Measurements from ENCODE around the gene ZNF217.
"Not testable (repeated sequence)": the region's sequence is repeated elsewhere in the genome, so short reads cannot be mapped to it uniquely, and the experiment has no call there.

The ZNF217 gene

DNA sequence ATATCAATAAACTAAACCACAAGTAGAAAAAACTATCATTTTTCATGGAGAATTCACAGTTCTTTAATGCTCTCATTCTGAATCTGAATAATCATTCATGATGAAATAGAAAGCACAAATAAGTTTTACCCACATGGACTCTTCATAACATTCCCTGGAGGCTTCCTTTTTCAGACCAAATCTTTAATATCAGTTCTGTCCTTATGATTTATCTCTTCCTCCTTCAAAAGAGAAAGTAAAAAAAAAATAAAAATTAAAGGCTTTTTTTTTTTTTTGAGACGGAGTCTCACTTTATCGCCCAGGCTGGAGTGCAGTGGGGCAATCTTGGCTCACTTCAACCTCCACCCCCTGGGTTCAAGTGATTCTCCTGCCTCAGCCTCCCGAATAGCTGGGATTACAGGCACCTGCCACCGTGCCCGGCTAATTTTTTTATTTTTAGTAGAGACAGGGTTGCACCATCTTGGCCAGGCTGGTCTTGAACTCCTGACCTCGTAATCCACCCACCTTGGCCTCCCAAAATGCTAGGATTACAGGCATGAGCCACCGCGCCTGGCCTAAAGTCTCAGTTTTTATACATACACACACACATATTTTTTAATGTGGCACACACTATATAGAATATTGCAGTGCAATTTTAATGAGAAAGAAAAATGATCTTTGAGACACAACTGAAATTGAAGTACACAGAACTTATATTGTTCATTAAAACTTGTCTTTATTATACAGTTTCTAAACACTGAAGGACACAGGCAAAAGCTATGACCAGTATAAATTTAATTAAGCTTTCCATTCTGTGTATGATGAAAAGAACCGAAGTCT, 31.9 kb upstream of the ZNF217 start:
- no peak overlapping the region for H3K4me3 ChIP-seq (IDR thresholded peaks at IDR 0.05; ENCODE audit: insufficient read depth, low read depth, low read length)
- peak overlapping the region; percentile 0; the same call in 1 of the 2 replicates for H3K27ac ChIP-seq
- H3K79me2 ChIP-seq (ENCODE audit: insufficient read depth, low read depth) = no peaks in the 10 kb centered on the region
- no peak overlapping the region for H3K4me2 ChIP-seq
- H4K20me1 ChIP-seq (ENCODE audit: insufficient read depth) = no peaks in the 10 kb centered on the region
- H3K9ac ChIP-seq = no peak overlapping the region
- H3K4me1 ChIP-seq (ENCODE audit: low read depth, poor library complexity, severe bottlenecking) = peaks cover 46% of the 10 kb centered on the region
- no peak for TF ChIP-seq CTCF (conservative IDR thresholded peaks at IDR 0.05; ENCODE audit: low read depth, low read length)
- no peak overlapping the region for H2AFZ ChIP-seq (ENCODE audit: low read depth)
- H3K27me3 ChIP-seq (ENCODE audit: insufficient read depth, low read depth) = no peaks in the 10 kb centered on the region
- no peaks in the 10 kb centered on the region for H3K36me3 ChIP-seq (ENCODE audit: insufficient read depth)

DNA sequence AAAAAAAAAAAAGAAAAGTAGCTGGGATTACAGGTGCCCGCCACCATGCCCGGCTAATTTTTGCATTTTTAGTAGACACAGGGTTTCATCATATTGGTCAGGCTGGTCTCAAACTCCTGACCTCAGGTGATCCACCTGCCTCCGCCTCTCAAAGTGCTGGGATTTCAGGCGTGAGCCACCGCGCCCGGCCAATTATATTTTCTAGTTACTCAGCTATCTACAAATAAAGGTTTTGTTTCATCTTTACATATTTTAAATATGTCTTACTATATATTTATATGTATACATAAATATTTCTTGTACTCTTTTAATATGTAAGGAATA, 31.2 kb upstream of the ZNF217 start:
- H3K27ac ChIP-seq; H3K79me2 ChIP-seq (ENCODE audit: insufficient read depth, low read depth); H3K27me3 ChIP-seq (ENCODE audit: insufficient read depth, low read depth); H3K4me2 ChIP-seq; H4K20me1 ChIP-seq (ENCODE audit: insufficient read depth); H3K4me3 ChIP-seq (IDR thresholded peaks at IDR 0.05; ENCODE audit: insufficient read depth, low read depth, low read length); H3K36me3 ChIP-seq (ENCODE audit: insufficient read depth); H2AFZ ChIP-seq (ENCODE audit: low read depth); H3K9ac ChIP-seq: not testable (repeated sequence)
- H3K4me1 ChIP-seq (ENCODE audit: low read depth, poor library complexity, severe bottlenecking) = peaks cover 48% of the 10 kb centered on the region

DNA sequence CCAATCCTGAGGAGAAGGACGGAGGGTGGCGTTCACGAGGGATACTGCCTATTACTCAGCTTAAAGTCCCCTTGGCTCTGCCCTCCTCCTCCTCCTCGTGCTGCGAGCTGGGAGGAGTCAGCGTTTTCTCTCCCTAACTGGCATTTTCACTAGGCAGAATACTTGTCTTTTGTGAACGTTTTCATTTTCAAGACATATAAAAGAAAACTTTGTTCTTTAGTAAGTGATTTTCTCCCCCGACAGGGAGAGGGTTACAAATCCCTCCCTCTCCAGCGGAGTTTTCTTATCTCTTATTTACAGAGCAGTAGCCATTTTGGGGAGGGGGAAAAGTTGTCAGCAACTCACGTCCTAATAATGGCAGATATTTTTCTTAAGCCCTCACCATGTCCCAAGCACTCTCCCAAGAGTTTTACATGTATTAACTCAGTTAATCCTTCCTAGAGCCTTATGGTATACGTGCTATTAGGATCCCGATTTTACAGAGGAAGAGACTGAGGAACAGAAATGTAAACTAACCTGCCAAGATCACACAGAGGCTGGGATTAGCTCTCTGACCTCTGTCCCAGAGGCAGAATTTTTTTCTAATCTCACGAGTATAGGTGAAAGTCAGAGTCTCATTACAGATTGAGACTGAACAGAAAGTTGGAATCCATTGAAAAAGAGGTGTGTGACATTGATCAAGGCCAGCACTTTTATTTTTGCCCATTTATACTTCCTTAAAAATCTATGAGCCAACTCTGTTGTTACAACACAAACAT, 30.0 kb upstream of the ZNF217 start:
- TF ChIP-seq CTCF (conservative IDR thresholded peaks at IDR 0.05; ENCODE audit: low read depth, low read length) = no peak; the same call in 1 of the 2 replicates
- Histone ChIP-seq H3K4me3 (IDR thresholded peaks at IDR 0.05; ENCODE audit: insufficient read depth, low read depth, low read length) (peak overlapping the region; percentile 0), H3K4me1 (ENCODE audit: low read depth, poor library complexity, severe bottlenecking) (peaks cover 54% of the 10 kb centered on the region)

DNA sequence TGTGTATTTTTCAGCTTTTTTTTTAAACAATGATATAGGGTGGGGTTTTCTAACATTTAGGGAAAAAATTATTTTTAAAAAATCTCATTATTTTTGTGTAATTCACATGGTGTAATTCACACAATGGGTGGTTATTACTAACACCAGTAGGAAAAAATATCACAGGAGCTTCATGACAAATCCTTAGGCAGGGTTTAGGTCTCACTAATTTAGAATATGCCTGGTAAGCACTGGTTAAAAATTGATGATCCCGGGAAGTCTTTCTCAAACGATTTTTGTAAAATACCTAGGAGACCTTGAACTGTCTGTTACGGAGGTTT, 29.5 kb upstream of the ZNF217 start:
- peak overlapping the region; percentile 85 for H3K4me2 ChIP-seq
- H3K4me1 ChIP-seq (ENCODE audit: low read depth, poor library complexity, severe bottlenecking) = peaks cover 54% of the 10 kb centered on the region
- TF ChIP-seq CTCF (conservative IDR thresholded peaks at IDR 0.05; ENCODE audit: low read depth, low read length) = no peak
- H3K9ac ChIP-seq = peak overlapping the region; percentile 92
- H3K27ac ChIP-seq = peak overlapping the region; percentile 98
- no peaks in the 10 kb centered on the region for H3K36me3 ChIP-seq (ENCODE audit: insufficient read depth)
- H4K20me1 ChIP-seq (ENCODE audit: insufficient read depth) = no peaks in the 10 kb centered on the region
- H3K79me2 ChIP-seq (ENCODE audit: insufficient read depth, low read depth) = no peaks in the 10 kb centered on the region
- H2AFZ ChIP-seq (ENCODE audit: low read depth) = peak overlapping the region; percentile 70
- no peaks in the 10 kb centered on the region for H3K27me3 ChIP-seq (ENCODE audit: insufficient read depth, low read depth)
- H3K4me3 ChIP-seq (IDR thresholded peaks at IDR 0.05; ENCODE audit: insufficient read depth, low read depth, low read length) = peak overlapping the region; percentile 0

More for the DNA sequence above, 30.0 kb upstream of the ZNF217 start:
- peak overlapping the region; percentile 85 for H3K4me2 ChIP-seq
- H3K9ac ChIP-seq = peak overlapping the region; percentile 92
- H3K36me3 ChIP-seq (ENCODE audit: insufficient read depth) = no peaks in the 10 kb centered on the region
- H4K20me1 ChIP-seq (ENCODE audit: insufficient read depth) = no peaks in the 10 kb centered on the region
- H3K79me2 ChIP-seq (ENCODE audit: insufficient read depth, low read depth) = no peaks in the 10 kb centered on the region
- peak overlapping the region; percentile 98 for H3K27ac ChIP-seq
- no peaks in the 10 kb centered on the region for H3K27me3 ChIP-seq (ENCODE audit: insufficient read depth, low read depth)
- H2AFZ ChIP-seq (ENCODE audit: low read depth) = peak overlapping the region; percentile 70

Measured in KMS-11 (cell line).